Activated T-helper 2 cell treated with anti-CD3 and anti-CD28 coated beads, Interferon-gamma antibody, Interleukin-2, Interleukin-4, amounts not matched to agents 10 μg/mL and 5 μg/mL and 100 μg/mL, durations not matched to agents 14 hours and 24 hours and 36 hours (primary cell): ENCODE measurements around the gene DUSP3. TPM values are rescaled to one million over a fixed set of nuclear protein-coding genes. Genes with fewer than 3 reads are reported as not detected.

Source experiments
- DNase-seq: peaks from one replicate; pipeline ENCODE4 v3.0.0; 2021; ENCODE audit warnings: low spot score
- H3K27ac Mint-ChIP-seq: one replicate; pipeline ENCODE4 v1.8.0; 2021; ENCODE audit warnings: mixed read lengths
- H3K27me3 Mint-ChIP-seq: one replicate; pipeline ENCODE4 v1.8.0; 2021; ENCODE audit warnings: low read depth, mixed read lengths
- H3K36me3 Mint-ChIP-seq: one replicate; pipeline ENCODE4 v1.8.0; 2021; ENCODE audit warnings: low read depth, mixed read lengths
- H3K4me1 Mint-ChIP-seq: one replicate; pipeline ENCODE4 v1.8.0; 2021; ENCODE audit warnings: low read depth, mixed read lengths
- H3K4me3 Mint-ChIP-seq: one replicate; pipeline ENCODE4 v1.8.0; 2021; ENCODE audit warnings: low read depth, mild to moderate bottlenecking, moderate library complexity, mixed read lengths
- H3K9me3 Mint-ChIP-seq: one replicate; pipeline ENCODE4 v1.8.0; 2021; ENCODE audit warnings: mixed read lengths
- intact Hi-C: fragments of 100-400 bp; cut with micrococcal nuclease; formaldehyde crosslinking; loops from one replicate; pipeline ENCODE4 v1.15.1; 2023
- total RNA-seq: library from RNA; stranded (reverse); gene quantifications from 2 replicates; pipeline ENCODE4 v1.2.3, GENCODE V29; 2022

The DUSP3 gene
- total RNA-seq, 1 donor from 2014 or later = 14.8 TPM

DNA sequence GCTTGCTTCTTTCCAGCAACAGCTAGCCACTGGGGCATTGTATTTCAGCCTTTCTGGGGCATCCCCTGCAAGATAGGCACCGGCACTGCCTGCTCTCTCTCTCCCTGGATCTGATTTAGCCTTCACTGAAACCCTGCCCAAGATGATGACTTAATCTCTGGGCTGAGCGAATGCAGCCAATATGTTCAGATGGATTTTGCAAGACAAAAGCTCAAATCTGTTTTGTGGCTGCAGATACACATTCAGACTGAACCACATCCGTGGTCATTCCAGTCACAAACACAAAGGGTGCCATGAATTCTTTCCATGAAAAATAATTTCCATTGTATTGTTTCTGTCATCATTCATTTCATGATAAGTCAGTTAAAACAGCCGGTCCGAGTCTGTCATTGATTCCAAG, 44.4 kb downstream of the DUSP3 start:
- no peak overlapping the region for H3K4me3 Mint-ChIP-seq
- no peaks in the 10 kb centered on the region for H3K36me3 Mint-ChIP-seq
- no peaks in the 10 kb centered on the region for H3K4me1 Mint-ChIP-seq
- no peak for DNase-seq
- H3K27ac Mint-ChIP-seq = no peak overlapping the region
- H3K27me3 Mint-ChIP-seq = peaks cover 18% of the 10 kb centered on the region
- intact Hi-C loops = no loop called here
- no peaks in the 10 kb centered on the region for H3K9me3 Mint-ChIP-seq

DNA sequence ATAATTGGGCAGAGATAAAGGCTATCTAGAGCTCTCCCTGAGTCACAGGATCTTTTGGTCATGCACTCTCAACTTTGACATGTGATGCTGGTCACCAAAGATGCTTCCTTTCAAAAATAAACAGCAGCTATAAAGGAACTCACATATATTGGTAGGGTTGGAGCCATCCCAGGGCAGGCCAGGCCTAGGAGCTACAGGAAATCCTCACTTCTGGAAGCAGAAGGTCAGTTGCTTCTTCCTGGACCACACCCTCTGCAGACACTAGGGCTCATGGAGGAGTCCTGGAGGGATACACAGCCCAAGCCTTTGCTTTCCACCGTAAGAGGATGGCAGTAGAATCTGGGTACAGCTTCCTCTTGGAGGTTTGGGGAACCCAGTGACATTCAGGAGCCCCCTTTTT, 44.8 kb downstream of the DUSP3 start:
- Mint-ChIP-seq H3K4me3 (no peak overlapping the region), H3K4me1 (no peaks in the 10 kb centered on the region), H3K27me3 (peaks cover 16% of the 10 kb centered on the region), H3K36me3 (no peaks in the 10 kb centered on the region), H3K27ac (no peak overlapping the region), H3K9me3 (no peaks in the 10 kb centered on the region)
- intact Hi-C loops = no loop called here
- no peak for DNase-seq

DNA sequence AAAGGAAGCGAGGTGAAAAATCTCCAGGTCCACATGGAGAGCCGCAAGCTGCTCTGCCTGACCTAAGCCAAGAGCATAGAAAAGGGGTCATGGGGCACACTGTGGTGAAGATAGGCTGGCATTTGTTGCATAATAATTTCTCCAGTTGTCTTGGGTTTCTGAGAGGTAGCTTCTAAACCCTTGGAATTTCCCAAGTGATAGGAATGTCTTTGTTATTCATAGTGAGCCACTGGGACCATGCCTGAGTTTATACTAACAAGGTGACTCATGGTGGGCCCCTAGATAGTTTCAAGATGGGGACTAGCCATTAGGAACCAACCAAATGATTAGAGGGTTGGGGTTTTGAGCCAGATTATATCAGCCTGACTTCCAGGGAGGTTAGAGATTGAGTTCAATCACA, 45.8 kb downstream of the DUSP3 start:
- Mint-ChIP-seq H3K4me3 (no peak overlapping the region), H3K27me3 (peaks cover 14% of the 10 kb centered on the region), H3K9me3 (no peaks in the 10 kb centered on the region), H3K36me3 (no peaks in the 10 kb centered on the region), H3K27ac (no peak overlapping the region), H3K4me1 (no peaks in the 10 kb centered on the region)
- no peak for DNase-seq
- intact Hi-C loops = no loop called here

DNA sequence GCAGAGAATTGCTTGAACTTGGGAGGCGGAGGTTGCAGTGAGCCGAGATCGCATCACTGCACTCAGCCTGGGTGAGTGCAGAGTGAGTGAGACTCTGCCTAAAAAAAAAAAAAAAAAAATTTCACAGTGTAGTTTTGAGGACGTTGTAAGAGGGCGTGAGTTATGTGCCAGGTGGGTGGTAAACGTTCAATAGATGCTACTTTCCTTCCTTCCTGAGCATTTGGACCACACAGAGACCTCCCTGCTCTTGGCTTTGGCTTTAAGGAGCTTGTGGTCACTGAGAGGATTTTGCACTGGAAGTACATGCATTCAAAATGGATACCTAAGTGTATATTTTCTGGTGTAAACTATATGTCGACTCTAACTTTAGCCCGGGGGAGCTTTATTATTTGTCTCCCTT, 50.7 kb downstream of the DUSP3 start:
- H3K4me3 Mint-ChIP-seq = no peak overlapping the region
- intact Hi-C loops = no loop called here
- H3K27me3 Mint-ChIP-seq = peaks cover 7% of the 10 kb centered on the region
- no peaks in the 10 kb centered on the region for H3K4me1 Mint-ChIP-seq
- no peaks in the 10 kb centered on the region for H3K9me3 Mint-ChIP-seq
- no peak overlapping the region for H3K27ac Mint-ChIP-seq
- DNase-seq = no peak
- H3K36me3 Mint-ChIP-seq = no peaks in the 10 kb centered on the region

DNA sequence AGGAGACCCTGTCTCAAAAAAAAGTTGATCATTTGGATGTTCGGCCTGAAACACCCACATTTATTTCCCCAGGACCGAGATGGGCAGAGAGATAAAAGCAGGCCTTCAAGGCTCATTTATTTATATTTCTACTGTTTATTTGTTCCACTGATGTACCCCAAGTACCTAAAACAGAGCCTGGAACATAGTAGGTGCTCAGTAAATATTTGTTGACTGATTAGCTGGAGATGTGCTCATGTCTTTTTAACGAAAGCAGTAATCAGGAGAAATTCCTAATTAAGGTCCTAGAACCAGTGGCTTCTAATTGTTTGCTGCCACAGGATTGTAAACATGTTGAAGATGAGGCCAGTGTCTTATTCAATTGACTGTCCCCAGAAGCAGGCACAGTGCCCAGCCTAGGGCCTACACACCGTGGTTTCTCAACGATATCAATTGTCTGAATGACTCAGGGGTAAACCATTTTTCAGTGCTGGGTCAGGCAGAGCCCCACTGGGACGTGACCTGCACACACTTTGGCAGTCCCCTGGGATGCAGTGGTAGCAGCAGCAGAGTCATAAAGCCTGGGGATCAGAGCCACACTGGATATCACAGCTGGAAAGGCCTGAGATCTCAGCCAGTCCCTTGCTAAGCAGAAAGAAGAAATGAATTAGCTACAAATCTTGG, 54.9 kb downstream of the DUSP3 start:
- DNase-seq = no peak
- H3K4me3 Mint-ChIP-seq = no peak overlapping the region
- intact Hi-C loops = no loop called here
- H3K36me3 Mint-ChIP-seq = no peaks in the 10 kb centered on the region
- peaks cover 15% of the 10 kb centered on the region for H3K4me1 Mint-ChIP-seq
- no peaks in the 10 kb centered on the region for H3K27me3 Mint-ChIP-seq
- no peak overlapping the region for H3K27ac Mint-ChIP-seq
- no peaks in the 10 kb centered on the region for H3K9me3 Mint-ChIP-seq

DNA sequence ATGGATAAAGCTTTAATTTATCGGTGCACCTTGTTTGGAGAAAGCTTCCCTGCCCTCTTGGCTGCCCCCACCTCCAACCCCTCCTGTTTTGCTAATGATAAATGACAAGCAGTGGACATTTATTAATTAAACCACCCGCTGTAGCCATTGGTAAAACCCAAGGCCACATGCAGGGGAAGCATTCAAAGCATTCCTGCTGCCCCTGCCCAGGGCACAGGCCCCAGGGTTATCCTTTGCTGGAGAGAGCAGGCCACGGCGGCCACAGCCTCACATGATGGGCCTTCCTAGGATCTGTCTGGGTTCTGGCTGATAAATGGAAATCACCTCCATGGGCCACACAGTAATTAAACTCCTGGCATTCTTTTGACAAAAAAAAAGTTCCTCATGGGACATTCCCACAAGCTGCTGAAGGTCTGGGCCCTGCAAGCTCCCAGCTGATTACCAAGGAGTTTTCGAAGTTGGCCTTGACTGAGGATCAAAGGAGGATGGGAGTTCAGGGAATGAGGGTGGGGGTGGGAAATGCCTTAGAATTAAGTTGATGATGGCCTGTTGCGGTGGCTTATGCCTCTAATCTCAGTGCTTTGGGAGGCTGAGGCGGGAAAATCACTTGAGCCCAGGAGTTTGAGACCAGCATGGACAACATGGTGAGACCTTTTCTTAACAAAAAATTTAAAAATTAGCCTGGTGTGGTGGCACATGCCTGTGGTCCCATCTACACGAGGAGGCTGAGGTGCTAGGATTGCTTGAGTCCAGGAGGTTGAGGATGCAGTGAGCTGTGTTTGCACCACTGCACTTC, 55.7 kb downstream of the DUSP3 start:
- intact Hi-C loops = no loop called here
- Mint-ChIP-seq H3K27me3 (no peaks in the 10 kb centered on the region), H3K27ac (no peak overlapping the region), H3K9me3 (no peaks in the 10 kb centered on the region), H3K4me3 (no peak overlapping the region), H3K4me1 (peaks cover 15% of the 10 kb centered on the region), H3K36me3 (no peaks in the 10 kb centered on the region)
- DNase-seq = no peak

DNA sequence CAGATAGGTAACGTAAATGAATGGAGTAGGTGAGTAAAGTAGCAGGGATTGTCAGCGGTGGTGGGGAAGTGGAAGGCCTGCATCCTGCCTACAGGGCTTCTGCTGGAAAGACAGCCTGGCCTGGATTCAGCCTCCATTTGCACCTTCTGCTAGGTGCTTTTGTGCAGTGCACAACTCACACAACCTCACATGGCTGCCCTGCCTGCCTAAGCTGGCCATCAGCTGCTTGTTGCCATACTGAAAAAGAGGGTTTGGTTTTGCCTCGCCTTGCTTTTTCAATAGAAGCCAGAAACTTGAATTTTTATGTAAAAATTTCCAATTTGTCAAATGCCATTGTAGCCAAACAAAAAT, 56.5 kb downstream of the DUSP3 start:
- no peaks in the 10 kb centered on the region for H3K9me3 Mint-ChIP-seq
- H3K4me1 Mint-ChIP-seq = peaks cover 15% of the 10 kb centered on the region
- no peaks in the 10 kb centered on the region for H3K36me3 Mint-ChIP-seq
- no peaks in the 10 kb centered on the region for H3K27me3 Mint-ChIP-seq
- intact Hi-C loops = no loop called here
- DNase-seq = no peak
- no peak overlapping the region for H3K4me3 Mint-ChIP-seq
- no peak overlapping the region for H3K27ac Mint-ChIP-seq

DNA sequence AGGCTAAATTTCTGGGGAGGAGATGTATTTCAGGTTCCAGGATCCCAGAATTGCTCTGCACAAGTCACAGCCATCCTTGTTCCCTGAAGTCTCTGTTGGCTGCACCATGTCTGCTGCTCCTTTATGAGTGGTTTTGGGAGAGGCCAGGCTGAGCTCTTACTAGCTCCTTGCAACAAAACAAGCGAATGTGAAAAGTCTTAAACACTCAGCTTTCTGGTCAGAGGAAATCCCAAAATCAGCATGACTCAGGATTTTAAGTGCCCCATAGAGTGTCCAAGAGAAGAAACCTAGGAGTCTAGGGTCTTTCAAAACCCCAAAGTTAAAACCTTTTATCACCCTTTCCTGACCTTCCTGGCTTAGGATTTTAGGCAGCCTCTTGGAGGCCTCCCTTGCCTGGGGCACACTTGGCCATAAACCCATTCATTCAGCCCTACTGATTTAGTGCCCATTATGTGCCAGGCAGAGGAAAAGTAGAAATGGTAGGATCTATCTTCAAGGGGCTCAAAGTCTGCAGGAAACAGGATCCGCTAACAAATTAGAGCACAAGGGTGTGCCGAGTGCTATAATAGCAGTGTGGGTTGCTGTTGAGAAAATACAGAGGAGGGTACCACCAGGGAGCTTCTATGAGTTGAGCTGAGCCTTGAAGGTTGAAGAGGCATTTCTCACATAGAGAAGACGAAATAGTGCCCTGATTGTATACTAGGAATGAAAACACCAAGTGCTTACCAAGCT, 57.1 kb downstream of the DUSP3 start:
- H3K9me3 Mint-ChIP-seq = no peaks in the 10 kb centered on the region
- H3K27me3 Mint-ChIP-seq = peaks cover 3% of the 10 kb centered on the region
- intact Hi-C loops = no loop called here
- peak overlapping the region; percentile 77 for H3K4me3 Mint-ChIP-seq
- no peak overlapping the region for H3K27ac Mint-ChIP-seq
- no peak for DNase-seq
- H3K36me3 Mint-ChIP-seq = no peaks in the 10 kb centered on the region
- H3K4me1 Mint-ChIP-seq = peaks cover 15% of the 10 kb centered on the region

DNA sequence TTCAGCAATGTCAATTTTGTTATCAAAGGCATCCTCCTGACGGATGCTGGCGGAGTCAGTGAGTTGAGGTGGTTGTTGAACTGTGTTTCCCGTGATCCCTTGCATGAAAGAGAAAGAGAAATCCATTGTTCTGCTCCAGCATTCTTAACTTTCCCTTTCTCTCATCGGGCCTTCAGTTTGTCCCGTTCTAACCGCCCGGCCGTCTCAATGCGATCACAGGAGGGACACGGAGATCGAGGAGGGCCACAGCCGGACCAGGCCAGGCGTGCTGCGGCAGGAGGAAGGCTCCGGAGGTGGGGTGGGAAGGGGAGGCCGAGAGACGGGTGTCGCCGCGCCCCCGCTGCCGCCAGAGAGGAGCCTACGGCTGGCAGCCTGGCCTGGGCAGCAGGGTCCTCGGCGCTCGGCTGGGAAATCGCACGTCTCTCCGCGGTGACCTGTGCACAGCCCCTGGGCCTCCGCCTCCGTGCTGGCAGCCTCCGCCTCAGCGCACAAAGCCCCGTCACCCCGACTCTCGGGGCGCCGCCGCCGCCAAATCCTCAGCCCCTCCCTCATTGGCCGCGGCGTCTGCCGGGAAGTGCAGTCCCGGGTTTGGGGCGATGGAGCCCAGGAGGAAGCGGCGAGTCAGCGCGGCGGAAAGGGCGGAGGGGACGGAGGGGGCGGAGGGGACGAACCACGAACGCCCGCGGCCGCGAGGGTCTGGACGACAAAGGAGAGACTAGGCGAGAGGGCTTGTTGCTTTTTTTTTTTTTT, 58.3 kb downstream of the DUSP3 start:
- Mint-ChIP-seq H3K27ac (peak overlapping the region; percentile 94), H3K4me1 (peaks cover 15% of the 10 kb centered on the region), H3K9me3 (no peaks in the 10 kb centered on the region), H3K27me3 (peaks cover 7% of the 10 kb centered on the region), H3K4me3 (peak overlapping the region; percentile 84), H3K36me3 (no peaks in the 10 kb centered on the region)
- intact Hi-C loops = no loop called here
- peak; percentile 72 for DNase-seq

DNA sequence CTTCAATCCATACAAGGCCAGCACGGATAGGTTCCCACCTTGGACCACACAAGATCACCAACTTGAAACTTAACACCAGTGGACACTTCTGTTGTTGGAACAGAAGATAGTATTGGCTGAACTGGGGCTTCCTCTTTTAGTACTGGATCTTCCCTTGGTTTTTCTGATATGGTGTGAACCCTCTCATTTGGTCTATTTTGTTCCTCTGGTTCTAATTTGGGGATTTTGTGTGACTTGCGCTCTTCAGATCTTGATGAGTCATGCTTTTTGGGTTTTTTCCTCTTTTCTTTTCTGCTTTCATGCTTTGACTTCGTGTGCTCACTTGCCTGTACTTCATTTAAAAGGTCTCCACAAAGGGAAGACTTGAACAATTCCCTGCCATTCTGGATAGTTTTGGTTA, 59.2 kb downstream of the DUSP3 start:
- Mint-ChIP-seq H3K36me3 (no peaks in the 10 kb centered on the region), H3K4me1 (peaks cover 18% of the 10 kb centered on the region), H3K4me3 (peak overlapping the region; percentile 84), H3K9me3 (no peaks in the 10 kb centered on the region), H3K27ac (peak overlapping the region; percentile 94), H3K27me3 (peaks cover 14% of the 10 kb centered on the region)
- no peak for DNase-seq
- intact Hi-C loops = no loop called here

DNA sequence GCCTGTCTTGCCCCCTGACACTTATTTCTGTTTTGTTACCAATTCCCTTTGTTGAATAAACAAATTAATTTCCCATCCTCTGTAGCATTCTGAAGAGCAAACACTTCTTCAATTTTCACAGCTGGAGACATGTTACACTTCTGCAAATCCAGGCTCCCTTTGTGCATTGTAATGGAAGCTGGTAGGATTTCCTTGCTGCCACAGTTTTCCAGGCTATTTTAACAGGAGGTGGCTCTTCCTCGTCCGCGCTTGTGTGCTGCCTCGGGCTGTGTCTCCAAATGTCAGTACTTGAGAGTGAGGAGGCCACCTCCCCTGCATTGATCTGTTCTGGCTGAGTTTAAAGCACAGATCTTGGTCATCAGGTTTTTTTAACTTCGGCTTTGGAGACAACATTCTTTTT, 60.2 kb downstream of the DUSP3 start:
- H3K4me3 Mint-ChIP-seq = no peak overlapping the region

DNA sequence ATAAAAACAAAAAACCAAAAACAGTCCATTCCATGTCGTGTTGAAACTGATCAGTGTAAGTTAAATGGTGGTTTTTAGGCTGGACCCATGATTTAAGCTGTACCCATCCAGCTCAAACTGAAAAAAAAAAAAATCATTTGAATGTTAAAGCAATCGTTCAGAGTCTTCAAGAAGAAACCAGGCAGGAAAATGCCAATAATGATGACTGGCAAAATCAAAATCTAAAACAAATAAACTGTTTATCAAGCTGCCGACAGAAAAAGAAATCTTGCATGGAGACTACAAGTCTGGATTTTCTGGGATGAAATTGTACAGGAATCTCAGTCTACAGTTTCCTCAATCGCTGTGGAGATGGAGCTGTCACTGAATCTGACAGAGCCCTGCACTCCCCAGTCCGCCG, 60.9 kb downstream of the DUSP3 start:
- intact Hi-C loops = no loop called here

More for the DNA sequence above, 60.2 kb downstream of the DUSP3 start:
- Mint-ChIP-seq H3K36me3 (peaks cover 5% of the 10 kb centered on the region), H3K4me1 (peaks cover 25% of the 10 kb centered on the region), H3K9me3 (no peaks in the 10 kb centered on the region), H3K27ac (no peak overlapping the region), H3K27me3 (peaks cover 21% of the 10 kb centered on the region)
- intact Hi-C loops = no loop called here
- no peak for DNase-seq

More for the DNA sequence above, 60.9 kb downstream of the DUSP3 start:
- DNase-seq = no peak
- H3K4me1 Mint-ChIP-seq = peaks cover 27% of the 10 kb centered on the region
- H3K4me3 Mint-ChIP-seq = no peak overlapping the region
- H3K27me3 Mint-ChIP-seq = peaks cover 21% of the 10 kb centered on the region
- no peak overlapping the region for H3K27ac Mint-ChIP-seq
- peaks cover 5% of the 10 kb centered on the region for H3K36me3 Mint-ChIP-seq
- H3K9me3 Mint-ChIP-seq = no peaks in the 10 kb centered on the region
